HAP-1 (cell line): Measurements from ENCODE around the gene RTL10.
A peak's percentile ranks its signal among the peaks of the same experiment; 100 is the strongest.

ENCODE experiments used
- DNase-seq, 2 experiments: peaks; one replicate each; pipeline ENCODE4 v3.0.0-alpha.2; 2016 to 2020; ENCODE audit warnings: low spot score in 2 of 2
- H3K27me3 ChIP-seq: fragments of 250-450 bp; sonication (Bioruptor Pico); 2 replicates; pipeline ENCODE4 v1.5.1; 2020; ENCODE audit warnings: low read depth, mild to moderate bottlenecking, moderate library complexity
- H3K36me3 ChIP-seq: fragments of 250-450 bp; sonication (Bioruptor Pico); replicated peaks from 2 replicates; pipeline ENCODE4 v1.5.1; 2020; ENCODE audit warnings: mild to moderate bottlenecking
- H3K4me1 ChIP-seq: fragments of 250-450 bp; sonication (Bioruptor Pico); 2 replicates; pipeline ENCODE4 v1.5.1; 2020; ENCODE audit warnings: mild to moderate bottlenecking
- H3K4me3 ChIP-seq: fragments of 250-450 bp; sonication (Bioruptor Pico); 2 replicates; pipeline ENCODE4 v1.5.1; 2020; ENCODE audit warnings: mild to moderate bottlenecking, moderate library complexity
- H3K9me3 ChIP-seq: fragments of 250-450 bp; sonication (Bioruptor Pico); 2 replicates; pipeline ENCODE4 v1.5.1; 2020; ENCODE audit warnings: mild to moderate bottlenecking, moderate library complexity
- in situ Hi-C: fragments of 300-500 bp; cut with MboI; formaldehyde crosslinking; loops from 3 replicates; pipeline ENCODE4 v1.14.3; 2020; ENCODE audit warnings: low sequenced_read_pairs, inconsistent platforms, mixed read lengths

RTL10 gene

GRCh38 chr22:19810381-19811201 is 44.1 kb downstream of the RTL10 start:
- Histone ChIP-seq H3K9me3 (no peaks in the 10 kb centered on the region), H3K4me3 (no peak overlapping the region), H3K4me1 (peaks cover 12% of the 10 kb centered on the region), H3K36me3 (no peaks in the 10 kb centered on the region), H3K27me3 (no peaks in the 10 kb centered on the region)
- in situ Hi-C loops: no loop called here
- peak in 1 of 2 experiments; percentile 4 for DNase-seq

DNA sequence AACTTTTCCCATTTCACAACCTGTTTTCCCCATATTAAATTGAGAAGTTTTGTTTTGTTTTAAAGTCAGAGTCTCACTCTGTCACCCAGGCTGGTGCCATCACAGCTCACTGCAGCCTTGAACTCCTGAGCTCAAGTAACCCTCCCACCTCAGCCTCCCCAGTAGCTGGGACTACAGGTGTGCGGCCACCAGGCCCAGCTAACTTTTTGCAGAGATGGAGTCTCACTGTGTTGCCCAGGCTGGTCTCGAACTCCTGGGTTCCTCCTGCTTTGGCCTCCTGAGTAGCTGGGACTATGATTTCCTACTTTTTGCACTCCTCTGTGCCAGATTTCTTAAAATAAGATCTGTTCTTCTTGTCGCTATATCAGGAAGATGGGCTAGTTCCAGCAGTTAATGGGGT is 44.9 kb downstream of the RTL10 start:
- peaks cover 12% of the 10 kb centered on the region for H3K4me1 ChIP-seq
- in situ Hi-C loops: no loop called here

GRCh38 chr22:19808873-19809478 is 45.7 kb downstream of the RTL10 start:
- Histone ChIP-seq H3K36me3 (no peaks in the 10 kb centered on the region), H3K9me3 (no peaks in the 10 kb centered on the region), H3K4me1 (peaks cover 12% of the 10 kb centered on the region), H3K27me3 (no peaks in the 10 kb centered on the region), H3K4me3 (no peak overlapping the region)
- DNase-seq: no peak
- in situ Hi-C loops: no loop called here

More for the DNA sequence above, 44.9 kb downstream of the RTL10 start:
- H3K36me3 ChIP-seq: no peaks in the 10 kb centered on the region
- no peaks in the 10 kb centered on the region for H3K27me3 ChIP-seq
- no peak overlapping the region for H3K4me3 ChIP-seq
- no peaks in the 10 kb centered on the region for H3K9me3 ChIP-seq
- no peak for DNase-seq

DNA sequence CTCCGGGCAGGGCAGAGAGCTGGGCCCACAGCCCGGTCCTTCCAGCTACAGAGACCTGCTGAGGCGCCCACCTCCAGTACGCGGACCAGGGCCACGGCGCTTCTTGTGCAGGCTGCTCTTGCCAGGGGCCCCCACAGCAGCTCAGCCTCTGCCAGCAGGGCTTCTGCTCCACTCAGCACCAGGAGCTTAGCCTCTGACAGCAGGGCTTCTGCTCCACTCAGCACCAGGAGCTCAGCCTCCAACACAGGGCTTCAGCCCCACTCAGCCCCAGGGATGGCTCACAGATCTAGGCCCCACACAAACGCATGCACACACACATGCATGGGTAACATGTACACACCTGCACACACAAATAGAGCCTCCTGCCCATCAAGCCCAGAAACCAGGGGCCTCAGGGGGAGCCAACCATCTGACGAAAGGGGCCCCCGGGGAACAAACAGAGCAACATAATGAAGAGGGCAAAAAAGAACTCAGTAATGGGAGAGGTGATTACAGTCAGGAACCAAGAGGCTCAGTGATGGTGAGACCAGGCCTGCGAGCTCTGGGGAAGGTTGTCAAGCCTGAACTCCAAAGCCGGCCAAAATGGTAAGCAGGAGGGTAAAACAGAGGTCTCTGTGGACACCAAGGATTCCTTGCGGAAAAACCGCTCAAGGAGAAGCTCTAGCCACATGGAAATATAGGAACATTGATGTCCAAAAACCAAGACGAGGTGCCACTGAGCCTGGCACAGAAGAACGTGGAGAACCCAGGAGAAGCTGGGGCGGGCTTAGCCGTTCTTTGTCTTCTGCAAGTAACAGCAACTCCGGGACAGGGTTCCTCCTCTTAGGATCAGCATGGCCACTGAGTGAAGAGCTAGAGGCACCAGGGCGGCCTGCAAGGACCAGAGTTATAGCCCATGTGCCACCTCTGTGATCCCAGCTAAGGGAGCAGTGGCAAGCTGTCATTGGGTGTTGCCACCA is 46.5 kb downstream of the RTL10 start:
- DNase-seq: no peak
- Histone ChIP-seq H3K4me3 (no peak overlapping the region), H3K36me3 (no peaks in the 10 kb centered on the region), H3K9me3 (no peaks in the 10 kb centered on the region), H3K27me3 (no peaks in the 10 kb centered on the region), H3K4me1 (peaks cover 12% of the 10 kb centered on the region)
- in situ Hi-C loops: no loop called here

GRCh38 chr22:19807161-19807913 is 47.3 kb downstream of the RTL10 start:
- Histone ChIP-seq H3K4me3 (no peak overlapping the region), H3K9me3 (no peaks in the 10 kb centered on the region), H3K36me3 (no peaks in the 10 kb centered on the region), H3K27me3 (no peaks in the 10 kb centered on the region), H3K4me1 (peaks cover 12% of the 10 kb centered on the region)
- DNase-seq: no peak
- in situ Hi-C loops: no loop called here

DNA sequence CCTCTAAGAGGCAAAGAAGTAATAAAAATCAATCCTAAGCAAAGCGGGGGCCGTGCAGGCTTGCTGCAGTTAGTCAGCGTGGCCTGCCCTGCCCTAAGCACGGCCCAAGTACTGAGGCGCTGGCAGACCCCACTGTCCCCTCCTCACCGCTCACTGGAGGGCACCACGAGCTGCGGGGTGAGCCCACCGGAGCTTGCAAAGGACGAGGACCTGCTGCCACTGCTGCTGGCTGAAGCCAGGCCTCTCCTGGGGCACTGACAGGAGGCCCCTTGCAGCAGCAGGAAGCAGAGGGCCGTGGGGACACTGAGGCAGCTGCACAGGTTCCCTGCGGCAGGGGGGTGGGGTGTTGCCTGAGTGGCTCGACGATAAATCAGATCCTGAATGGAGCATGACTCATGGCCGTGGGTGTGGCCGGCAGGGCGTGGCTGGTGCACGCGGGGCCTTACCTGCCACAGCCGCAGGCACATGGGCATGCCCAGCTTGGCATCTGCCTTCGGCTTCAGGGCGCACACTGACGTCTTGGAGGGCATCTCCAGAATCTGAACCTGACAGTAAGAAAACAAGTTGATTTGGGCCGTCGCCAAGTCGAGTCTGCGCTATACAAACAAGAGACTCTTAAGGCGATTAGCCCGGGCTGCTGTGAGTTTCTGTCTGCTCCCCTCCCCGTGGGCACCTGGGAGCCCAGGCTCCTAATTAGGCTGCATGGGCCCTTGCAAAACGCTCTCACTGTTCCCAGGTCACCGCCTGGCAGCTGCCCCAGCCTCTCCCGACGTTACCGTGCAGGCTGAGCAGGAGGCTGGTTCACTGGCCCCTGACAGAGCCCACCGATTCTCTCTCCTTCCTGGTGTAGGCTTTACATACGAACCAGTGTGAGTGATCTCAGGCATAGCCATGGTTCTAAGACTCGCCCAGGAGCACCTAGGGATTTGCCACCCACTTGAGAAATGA is 48.2 kb downstream of the RTL10 start:
- Histone ChIP-seq H3K4me1 (peaks cover 12% of the 10 kb centered on the region), H3K36me3 (no peaks in the 10 kb centered on the region), H3K4me3 (no peak overlapping the region), H3K27me3 (no peaks in the 10 kb centered on the region), H3K9me3 (no peaks in the 10 kb centered on the region)
- DNase-seq: peak; percentile 30 to 73
- in situ Hi-C loops: no loop called here

DNA sequence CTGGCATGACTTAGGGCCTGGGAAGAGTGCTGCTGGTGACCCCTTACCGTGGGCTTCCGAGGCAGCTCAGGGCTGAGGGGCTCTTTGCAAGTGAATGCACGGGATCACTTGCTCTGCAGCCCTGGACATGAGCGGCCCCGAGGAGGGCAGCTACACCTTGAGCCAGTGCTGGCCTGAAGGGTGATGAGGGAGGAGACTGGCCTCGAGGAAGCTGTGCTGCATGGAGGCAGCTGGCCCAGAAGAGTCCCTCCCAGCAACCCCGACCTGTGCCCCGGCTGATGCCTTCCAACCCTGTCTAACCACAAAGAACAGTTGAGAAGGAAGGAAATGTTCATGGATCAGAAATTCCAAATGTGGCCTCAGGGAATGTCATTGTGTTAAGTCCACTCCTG is 48.9 kb downstream of the RTL10 start:
- Histone ChIP-seq H3K4me3 (no peak overlapping the region), H3K27me3 (no peaks in the 10 kb centered on the region), H3K36me3 (no peaks in the 10 kb centered on the region), H3K9me3 (no peaks in the 10 kb centered on the region), H3K4me1 (peaks cover 12% of the 10 kb centered on the region)
- DNase-seq: peak; percentile 14 to 25
- in situ Hi-C loops: no loop called here
